IMR-90 (cell line): ENCODE measurements around the gene FOXP4.

Experiments
- BHLHE40 ChIP-seq: fragments of 150-350 bp; IDR thresholded peaks from 2 replicates; pipeline ENCODE4 v1.6.1; 2016; ENCODE audit warnings: mild to moderate bottlenecking, low read depth, low read length
- CEBPB ChIP-seq: IDR thresholded peaks from 2 replicates; pipeline ENCODE4 v1.6.1; 2012; ENCODE audit warnings: low read depth, low read length, improper control_type of control experiment
- CTCF ChIP-seq: conservative IDR thresholded peaks from 2 replicates; pipeline ENCODE4 v1.5.1; 2012; ENCODE audit warnings: mild to moderate bottlenecking, low read depth, low read length, improper control_type of control experiment
- ELK1 ChIP-seq: fragments of 150-350 bp; IDR thresholded peaks from 2 replicates; pipeline ENCODE4 v1.6.1; 2016; ENCODE audit warnings: low read depth, mild to moderate bottlenecking, low read length, moderate library complexity, borderline replicate concordance
- MAFK ChIP-seq: IDR thresholded peaks from 2 replicates; pipeline ENCODE4 v1.6.1; 2012; ENCODE audit warnings: low read depth, low read length, improper control_type of control experiment
- MAZ ChIP-seq: IDR thresholded peaks from 2 replicates; pipeline ENCODE4 v1.6.1; 2012; ENCODE audit warnings: low read depth, mild to moderate bottlenecking, low read length, improper control_type of control experiment, moderate library complexity, borderline replicate concordance
- NFE2L2 ChIP-seq: fragments of 150-350 bp; IDR thresholded peaks from 2 replicates; pipeline ENCODE4 v1.6.1; 2016; ENCODE audit warnings: low read depth, mild to moderate bottlenecking, low read length
- POLR2A ChIP-seq: IDR thresholded peaks from 2 replicates; pipeline ENCODE4 v1.6.1; 2012; ENCODE audit warnings: mild to moderate bottlenecking, low read depth, low read length
- RAD21 ChIP-seq: IDR thresholded peaks from 2 replicates; pipeline ENCODE4 v1.6.1; 2012; ENCODE audit warnings: low read length, improper control_type of control experiment
- USF2 ChIP-seq: fragments of 150-350 bp; IDR thresholded peaks from 2 replicates; pipeline ENCODE4 v1.6.1; 2017; ENCODE audit warnings: mild to moderate bottlenecking, antibody characterized with exemption, low read length, low read depth

GRCh38 chr6:41522780-41523548 lies 23.2 kb upstream of the FOXP4 start:
- TF ChIP-seq USF2, result no peak
- TF ChIP-seq POLR2A, result no peak
- no peak for TF ChIP-seq CTCF
- no peak for TF ChIP-seq ELK1
- TF ChIP-seq BHLHE40, result no peak
- TF ChIP-seq NFE2L2, result no peak
- TF ChIP-seq MAFK, result no peak
- no peak for TF ChIP-seq MAZ
- no peak for TF ChIP-seq RAD21
- TF ChIP-seq CEBPB, result no peak
